HCT116 (cell line): ENCODE results near the gene GIMAP5.

ENCODE experiments used
- CEBPB ChIP-seq: IDR thresholded peaks from 2 replicates; pipeline ENCODE4 v1.6.1; 2012; ENCODE audit warnings: low read depth
- CTCF ChIP-seq, 3 experiments: fragments of 200-600 bp in 1 of 3; sonication (generic) in 1 of 3; IDR thresholded peaks in 2 of 3; conservative IDR thresholded peaks in 1 of 3; 2 replicates each; pipeline ENCODE4 v1.5.1; 2012 to 2017; ENCODE audit warnings: low read depth in 2 of 3, low read length in 2 of 3, antibody characterized with exemption in 1 of 3, borderline replicate concordance in 1 of 3, control low read depth in 1 of 3, mild to moderate bottlenecking in 1 of 3, mixed read lengths in 1 of 3, mixed run types in 1 of 3, moderate library complexity in 1 of 3; ENCODE audit not compliant: insufficient read depth in 1 of 3
- POLR2A ChIP-seq: IDR thresholded peaks from 2 replicates; pipeline ENCODE4 v1.7.0; 2011; ENCODE audit warnings: borderline replicate concordance; ENCODE audit not compliant: insufficient read depth, insufficient read length; ENCODE audit errors: extremely low read depth
- POLR2AphosphoS5 ChIP-seq: IDR thresholded peaks from 2 replicates; pipeline ENCODE4 v1.6.1; 2011; ENCODE audit warnings: mild to moderate bottlenecking, low read depth, low read length, moderate library complexity
- SP1 ChIP-seq: IDR thresholded peaks from 2 replicates; pipeline ENCODE4 v1.6.1; 2012; ENCODE audit warnings: low read depth
- YY1 ChIP-seq: IDR thresholded peaks from 2 replicates; pipeline ENCODE4 v1.6.1; 2011; ENCODE audit warnings: low read length, low read depth, moderate library complexity, mild to moderate bottlenecking; ENCODE audit not compliant: insufficient replicate concordance; ENCODE audit errors: extremely low read depth
- ZFX ChIP-seq: fragments of 450-650 bp; IDR thresholded peaks from 2 replicates; pipeline ENCODE4 v1.6.1; 2017
- ZNF274 ChIP-seq: fragments of 200-500 bp; sonication (Bioruptor generic); IDR thresholded peaks from 2 replicates; pipeline ENCODE4 v1.6.1; 2014; ENCODE audit warnings: mild to moderate bottlenecking, low read depth, low read length, inconsistent platforms

- TF ChIP-seq POLR2AphosphoS5 (no peak), CTCF (IDR thresholded peaks at IDR 0.05 in 2 of 3, conservative IDR thresholded peaks at IDR 0.05 in 1 of 3; ENCODE audit: borderline replicate concordance in 1 of 3, insufficient read depth in 1 of 3, low read depth in 2 of 3, low read length in 2 of 3) (no peak), ZNF274 (no peak), SP1 (no peak), POLR2A (no peak), CEBPB (no peak), YY1 (no peak), ZFX (no peak)
These were observed 19.3 kb upstream of the GIMAP5 start for GRCh38 chr7:150717814-150718420.
